ENCODE results near the gene MYH9.

Gene MYH9

DNA sequence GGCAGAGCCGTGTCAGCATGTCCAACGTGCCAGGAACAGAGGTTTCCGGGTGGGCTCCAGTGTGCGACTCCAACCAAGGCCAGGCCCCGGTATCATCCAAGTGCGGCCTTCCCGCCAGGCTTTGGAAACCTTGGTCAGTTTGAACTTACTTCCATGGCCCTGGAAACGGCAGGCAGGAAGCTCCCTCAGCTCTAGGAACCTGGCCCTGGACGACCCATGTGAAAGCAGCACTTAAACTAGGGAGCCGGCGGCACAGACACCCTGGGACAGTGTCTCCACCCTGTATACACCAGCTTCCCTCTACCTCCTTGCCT, 65.2 kb downstream of the MYH9 start:
- TF ChIP-seq, protein P1, sequence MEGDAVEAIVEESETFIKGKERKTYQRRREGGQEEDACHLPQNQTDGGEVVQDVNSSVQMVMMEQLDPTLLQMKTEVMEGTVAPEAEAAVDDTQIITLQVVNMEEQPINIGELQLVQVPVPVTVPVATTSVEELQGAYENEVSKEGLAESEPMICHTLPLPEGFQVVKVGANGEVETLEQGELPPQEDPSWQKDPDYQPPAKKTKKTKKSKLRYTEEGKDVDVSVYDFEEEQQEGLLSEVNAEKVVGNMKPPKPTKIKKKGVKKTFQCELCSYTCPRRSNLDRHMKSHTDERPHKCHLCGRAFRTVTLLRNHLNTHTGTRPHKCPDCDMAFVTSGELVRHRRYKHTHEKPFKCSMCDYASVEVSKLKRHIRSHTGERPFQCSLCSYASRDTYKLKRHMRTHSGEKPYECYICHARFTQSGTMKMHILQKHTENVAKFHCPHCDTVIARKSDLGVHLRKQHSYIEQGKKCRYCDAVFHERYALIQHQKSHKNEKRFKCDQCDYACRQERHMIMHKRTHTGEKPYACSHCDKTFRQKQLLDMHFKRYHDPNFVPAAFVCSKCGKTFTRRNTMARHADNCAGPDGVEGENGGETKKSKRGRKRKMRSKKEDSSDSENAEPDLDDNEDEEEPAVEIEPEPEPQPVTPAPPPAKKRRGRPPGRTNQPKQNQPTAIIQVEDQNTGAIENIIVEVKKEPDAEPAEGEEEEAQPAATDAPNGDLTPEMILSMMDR (IDR thresholded peaks at IDR 0.05): no peak
- Histone ChIP-seq H3K4me3 (no peak overlapping the region), H3K27ac (peak overlapping the region; percentile 98 to 99)
- DNase-seq (ENCODE audit: low spot score): no peak

DNA sequence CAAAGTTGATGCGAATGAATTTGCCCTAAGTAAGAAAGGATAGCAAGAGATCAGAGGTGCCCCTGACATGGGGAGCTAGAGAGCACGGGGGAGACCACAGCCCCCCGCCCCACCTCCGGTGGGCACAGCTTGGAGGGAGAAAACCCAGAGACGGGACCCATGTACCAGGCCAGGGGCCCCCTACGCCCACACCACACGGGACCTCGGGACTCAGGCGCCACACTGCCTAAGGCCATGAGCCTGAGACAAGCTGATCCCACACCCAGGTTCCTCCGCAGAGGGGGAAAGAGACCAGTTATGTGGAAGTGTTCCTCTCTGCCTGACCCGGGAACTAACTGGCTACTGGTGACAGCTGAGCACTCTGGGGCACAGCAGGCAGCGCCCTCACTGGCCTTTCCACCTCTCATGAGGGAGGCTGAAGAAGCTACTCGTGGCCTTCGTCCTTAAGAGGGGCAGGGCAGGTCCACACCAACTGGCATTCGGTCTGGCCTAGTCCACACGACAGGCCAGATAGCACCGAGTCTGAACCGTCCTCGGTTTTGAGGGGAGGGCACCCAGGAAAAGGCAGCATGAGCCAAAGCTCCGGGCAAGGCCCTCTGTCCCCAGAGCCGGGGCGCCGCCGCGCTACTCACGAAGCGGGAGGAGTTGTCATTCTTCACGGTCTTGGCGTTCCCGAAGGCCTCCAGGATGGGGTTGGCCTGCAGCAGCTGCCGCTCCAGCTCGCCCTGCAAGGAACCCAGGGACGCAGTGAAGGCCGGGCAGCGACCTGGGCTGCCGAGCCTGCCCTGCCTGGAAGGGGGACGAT, 65.8 kb downstream of the MYH9 start:
- no peak for DNase-seq (ENCODE audit: low spot score)
- no peak overlapping the region for H3K4me3 ChIP-seq
- H3K27ac ChIP-seq: peak overlapping the region; percentile 98 to 99
- TF ChIP-seq, protein P1 (IDR thresholded peaks at IDR 0.05): no peak

GRCh38 chr22:36320553-36320952, 67.2 kb downstream of the MYH9 start:
- no peak for DNase-seq (ENCODE audit: low spot score)
- Histone ChIP-seq H3K4me3 (no peak overlapping the region), H3K27ac (peak overlapping the region; percentile 40 to 99)
- TF ChIP-seq, protein P1 (IDR thresholded peaks at IDR 0.05): no peak

- no peak for DNase-seq (ENCODE audit: low spot score)
- Histone ChIP-seq H3K27ac (peak overlapping the region; percentile 40 to 99), H3K4me3 (no peak overlapping the region)
- TF ChIP-seq, protein P1 (IDR thresholded peaks at IDR 0.05): no peak
Measured at GRCh38 chr22:36319595-36320497, 67.9 kb downstream of the MYH9 start.

- TF ChIP-seq, protein P1 (IDR thresholded peaks at IDR 0.05): no peak
- DNase-seq (ENCODE audit: low spot score): no peak
- H3K27ac ChIP-seq: peak overlapping the region in 1 of 2 donors; percentile 99
- H3K4me3 ChIP-seq: no peak overlapping the region
Measured at GRCh38 chr22:36318442-36318841, 69.3 kb downstream of the MYH9 start.

DNA sequence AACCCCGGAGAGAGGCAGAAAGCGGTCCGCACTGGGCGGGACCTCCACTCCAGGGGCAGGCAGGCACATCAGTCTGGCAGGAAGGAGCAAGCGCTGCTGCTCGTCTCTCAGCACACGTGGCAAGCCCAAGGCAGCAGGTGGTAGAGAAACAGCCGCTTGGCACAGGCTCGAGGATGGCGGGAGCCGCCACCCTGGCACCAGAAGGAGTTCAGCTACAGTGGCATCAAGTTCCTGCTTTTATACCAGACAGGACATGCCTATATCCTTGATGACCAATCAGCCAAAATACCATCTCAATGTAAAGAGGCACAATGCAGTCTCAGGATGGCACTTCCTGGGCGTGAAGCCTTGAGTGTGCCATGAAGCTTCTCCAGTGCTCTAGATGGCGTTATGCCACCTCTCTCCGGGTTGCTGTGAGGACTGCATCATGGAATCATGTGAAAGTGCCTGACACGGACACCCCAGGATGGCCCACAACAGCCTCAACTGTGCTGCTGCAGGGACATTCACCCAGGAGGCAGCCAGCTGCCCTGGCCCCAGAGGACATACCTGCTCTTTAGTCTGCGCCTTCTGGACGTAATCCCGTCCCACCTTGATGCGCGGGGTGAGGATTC, 70.0 kb downstream of the MYH9 start:
- DNase-seq (ENCODE audit: low spot score): no peak
- no peak overlapping the region for H3K4me3 ChIP-seq
- peak overlapping the region in 1 of 2 donors; percentile 99 for H3K27ac ChIP-seq
- TF ChIP-seq, protein P1 (IDR thresholded peaks at IDR 0.05): no peak

Measured in coronary artery (tissue), 2 donors.